Measurements from ENCODE around the gene PTTG1IP.
"Not testable (repeated sequence)": the region's sequence is repeated elsewhere in the genome, so short reads cannot be mapped to it uniquely, and the experiment has no call there.

PTTG1IP gene

DNA sequence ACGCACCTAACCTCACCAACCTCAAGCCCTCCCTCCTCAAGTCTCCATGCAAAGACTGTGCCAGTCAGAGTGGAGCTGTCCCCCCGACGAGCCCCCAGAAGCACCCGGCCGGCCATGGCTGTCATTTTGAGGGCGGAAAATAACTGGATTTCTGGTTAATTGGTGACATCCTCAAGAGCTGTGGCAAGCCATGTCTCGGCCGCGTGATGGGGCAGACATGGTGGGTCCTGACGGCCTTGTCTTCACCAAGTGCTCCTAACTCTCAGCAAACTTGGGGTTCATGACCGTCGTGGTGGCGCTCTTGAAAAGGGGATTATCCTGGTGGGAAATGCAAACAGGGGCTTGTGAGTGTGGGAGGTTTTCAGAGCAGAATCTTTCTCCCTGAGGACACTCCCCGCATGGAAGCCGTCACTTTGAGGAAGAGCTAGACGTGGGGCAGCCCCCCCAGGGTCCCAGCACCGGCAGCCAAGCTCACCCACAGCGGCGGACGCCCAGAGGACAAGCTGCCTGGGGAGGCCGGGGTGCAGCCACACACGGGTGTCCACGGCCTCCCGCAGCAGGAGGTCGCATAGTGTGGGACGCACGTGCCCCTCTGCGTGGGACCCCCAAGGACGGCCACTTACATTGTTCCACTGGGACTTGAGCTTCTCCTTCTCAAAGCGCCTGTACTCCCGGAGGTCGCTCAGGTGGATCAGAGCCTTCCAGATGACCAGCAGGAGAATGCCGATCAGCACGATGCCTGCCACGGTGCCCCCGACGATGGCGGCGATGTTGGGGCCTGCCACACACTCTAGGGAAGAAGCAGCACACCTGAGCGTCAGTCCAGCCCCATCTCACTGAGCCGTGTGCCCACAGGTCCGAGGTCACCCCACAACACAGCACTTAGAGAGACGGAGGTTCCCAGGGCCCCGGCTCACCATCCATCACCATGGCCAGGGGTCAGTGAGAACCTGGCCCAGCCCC lies 12.9 kb upstream of the PTTG1IP start:
- H3K4me3 Mint-ChIP-seq, result no peak overlapping the region
- ATAC-seq (ENCODE audit: low read depth) (no peak), DNase-seq (ENCODE audit: low spot score in 2 of 2) (no peak)
- H3K27ac Mint-ChIP-seq, result no peak overlapping the region
- no peaks in the 10 kb centered on the region for H3K9me3 Mint-ChIP-seq
- no peaks in the 10 kb centered on the region for H3K27me3 Mint-ChIP-seq
- peaks cover 11% of the 10 kb centered on the region for H3K36me3 Mint-ChIP-seq
- H3K4me1 Mint-ChIP-seq, result peaks cover 12% of the 10 kb centered on the region

GRCh38 chr21:44885615-44886014 lies 12.1 kb upstream of the PTTG1IP start:
- Mint-ChIP-seq H3K36me3 (peaks cover 11% of the 10 kb centered on the region), H3K27ac (no peak overlapping the region), H3K9me3 (no peaks in the 10 kb centered on the region), H3K4me3 (no peak overlapping the region), H3K4me1 (peaks cover 20% of the 10 kb centered on the region), H3K27me3 (no peaks in the 10 kb centered on the region)
- DNase-seq (ENCODE audit: low spot score in 2 of 2), result no peak
- no peak for ATAC-seq (ENCODE audit: low read depth)

DNA sequence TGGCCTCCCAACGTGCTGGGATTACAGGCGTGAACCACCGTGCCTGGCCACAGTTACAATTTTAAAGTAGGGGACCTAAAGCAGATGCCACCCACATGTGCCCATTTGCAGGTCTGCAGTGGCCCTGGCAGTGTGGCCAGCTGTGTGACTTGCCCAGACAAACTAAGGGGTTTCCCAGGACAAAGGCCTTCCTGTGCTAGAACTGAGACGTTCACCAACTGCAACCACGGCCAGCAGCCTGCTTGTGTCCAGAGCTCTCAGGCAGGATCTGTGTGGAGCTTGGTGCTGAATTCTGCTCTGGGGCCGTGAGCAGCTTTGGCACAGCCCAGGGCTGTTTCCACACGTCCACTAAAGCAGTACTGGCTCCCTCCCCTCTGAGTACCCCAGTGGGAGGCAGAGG lies 10.6 kb upstream of the PTTG1IP start:
- Mint-ChIP-seq H3K4me3 (no peak overlapping the region), H3K4me1 (peaks cover 24% of the 10 kb centered on the region), H3K27ac (peak overlapping the region; percentile 78), H3K27me3 (no peaks in the 10 kb centered on the region), H3K36me3 (peaks cover 11% of the 10 kb centered on the region), H3K9me3 (no peaks in the 10 kb centered on the region)
- DNase-seq (ENCODE audit: low spot score in 2 of 2), result no peak
- ATAC-seq (ENCODE audit: low read depth), result no peak

GRCh38 chr21:44883250-44883649 lies 9.8 kb upstream of the PTTG1IP start:
- Mint-ChIP-seq H3K36me3 (peaks cover 11% of the 10 kb centered on the region), H3K27ac (no peak overlapping the region), H3K4me3 (no peak overlapping the region), H3K9me3 (no peaks in the 10 kb centered on the region), H3K4me1 (peaks cover 27% of the 10 kb centered on the region), H3K27me3 (no peaks in the 10 kb centered on the region)
- ATAC-seq (ENCODE audit: low read depth) (no peak), DNase-seq (ENCODE audit: low spot score in 2 of 2) (no peak)

DNA sequence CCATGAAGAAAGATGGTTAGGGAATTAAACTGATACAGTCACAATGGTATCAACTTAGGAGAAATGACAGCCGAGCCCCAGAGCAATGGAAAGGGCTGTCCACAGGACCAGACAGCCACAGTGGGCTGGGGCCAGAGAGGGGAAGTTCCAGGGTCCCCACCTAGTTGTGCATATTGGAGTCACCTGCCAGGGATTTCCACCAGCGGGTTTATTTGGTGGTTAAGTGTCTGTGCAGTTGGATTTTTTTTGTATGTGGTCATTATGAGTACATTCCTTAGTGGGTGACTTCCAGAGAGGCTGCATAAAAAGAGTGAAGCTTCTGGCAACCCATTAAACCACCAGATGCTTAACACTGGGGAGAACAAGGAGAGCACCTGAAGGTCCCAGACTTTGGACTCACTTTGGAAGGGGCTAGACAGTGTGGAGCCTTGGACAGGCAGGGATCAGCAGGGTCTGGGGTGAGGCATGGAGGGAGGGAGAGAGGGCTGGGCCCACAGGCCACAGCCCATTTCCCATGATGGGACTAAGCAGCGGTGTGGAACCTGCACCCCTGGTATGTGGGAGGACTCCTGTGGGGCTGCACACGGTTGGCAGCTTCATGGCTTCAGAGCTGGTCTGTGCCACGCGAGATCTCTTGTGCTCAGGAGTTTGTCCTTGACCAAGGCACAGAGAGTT lies 7.8 kb upstream of the PTTG1IP start:
- Mint-ChIP-seq H3K36me3 (peaks cover 8% of the 10 kb centered on the region), H3K9me3 (no peaks in the 10 kb centered on the region), H3K4me1 (peaks cover 28% of the 10 kb centered on the region), H3K4me3 (no peak overlapping the region), H3K27ac (peak overlapping the region; percentile 29), H3K27me3 (no peaks in the 10 kb centered on the region)
- DNase-seq (ENCODE audit: low spot score in 2 of 2), result no peak
- peak; percentile 72 for ATAC-seq (ENCODE audit: low read depth)

GRCh38 chr21:44880405-44881197 lies 7.1 kb upstream of the PTTG1IP start:
- ATAC-seq (ENCODE audit: low read depth), result peak; percentile 70
- H3K4me3 Mint-ChIP-seq, result no peak overlapping the region
- H3K9me3 Mint-ChIP-seq, result no peaks in the 10 kb centered on the region
- DNase-seq (ENCODE audit: low spot score in 2 of 2), result no peak
- H3K27ac Mint-ChIP-seq, result peak overlapping the region; percentile 29
- H3K36me3 Mint-ChIP-seq, result peaks cover 8% of the 10 kb centered on the region
- H3K27me3 Mint-ChIP-seq, result no peaks in the 10 kb centered on the region
- peaks cover 31% of the 10 kb centered on the region for H3K4me1 Mint-ChIP-seq

DNA sequence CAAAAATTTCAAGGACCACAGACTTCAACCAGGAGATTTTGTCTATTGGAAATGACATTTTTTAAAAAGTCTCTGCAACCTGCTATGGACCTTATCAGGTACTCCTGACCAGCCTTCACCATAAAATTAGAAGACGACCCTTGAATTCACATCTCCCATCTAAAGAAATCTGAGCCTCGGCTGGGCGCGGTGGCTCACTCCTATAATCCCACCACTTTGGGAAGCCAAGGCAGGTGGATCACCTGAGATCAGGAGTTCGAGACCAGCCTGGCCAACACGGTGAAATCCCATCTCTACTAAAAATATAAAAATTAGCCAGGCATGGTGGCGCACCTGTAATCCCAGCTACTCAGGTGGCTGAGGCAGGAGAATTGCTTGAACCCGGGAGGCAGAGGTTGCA lies 5.7 kb upstream of the PTTG1IP start:
- not testable (repeated sequence) for H3K9me3 Mint-ChIP-seq; H3K36me3 Mint-ChIP-seq; DNase-seq (ENCODE audit: low spot score in 2 of 2); H3K27ac Mint-ChIP-seq; H3K4me3 Mint-ChIP-seq; ATAC-seq (ENCODE audit: low read depth); H3K27me3 Mint-ChIP-seq
- peaks cover 35% of the 10 kb centered on the region for H3K4me1 Mint-ChIP-seq

DNA sequence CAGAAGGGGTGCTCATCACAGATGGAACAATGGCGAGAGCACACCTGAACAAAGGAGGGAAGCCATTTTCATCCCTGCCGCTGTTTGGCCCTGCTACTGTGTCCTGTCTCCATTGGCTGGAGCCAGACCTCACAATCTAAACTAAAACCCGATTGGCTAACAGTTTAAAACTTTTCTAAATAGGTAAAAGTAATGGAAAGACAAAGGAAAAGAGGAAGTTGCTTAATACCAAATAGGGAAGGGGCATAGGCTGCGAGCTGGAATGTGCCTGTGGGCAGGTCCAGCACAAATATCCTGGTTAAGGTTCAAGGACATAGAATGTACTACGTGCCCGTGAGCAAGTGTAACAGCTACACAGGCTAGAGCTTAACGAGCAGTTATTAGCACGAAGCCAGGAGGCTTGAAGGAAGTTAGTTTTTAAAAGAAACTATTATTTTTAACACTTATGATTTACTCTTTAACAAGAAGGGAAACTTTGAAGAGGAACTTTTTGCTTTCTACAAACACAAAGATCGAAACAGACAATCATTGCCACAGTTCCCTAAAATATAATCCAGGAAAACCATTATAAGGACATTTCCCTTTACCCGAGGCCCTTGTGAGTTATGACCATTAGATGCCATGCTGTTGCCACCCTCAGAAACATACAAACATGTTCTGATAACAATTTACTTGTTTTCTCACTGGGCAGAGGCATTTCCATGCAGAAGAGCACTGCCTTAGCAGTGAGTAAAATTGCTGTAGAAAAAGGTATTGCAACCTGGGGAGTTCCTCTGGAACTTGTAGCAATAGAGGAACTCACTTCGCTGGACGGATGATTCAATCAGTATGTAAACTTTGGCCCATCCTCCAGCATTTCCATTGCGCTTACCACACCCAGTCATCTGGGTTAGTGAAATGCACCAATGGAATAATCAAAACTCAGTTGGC lies 4.8 kb upstream of the PTTG1IP start:
- Mint-ChIP-seq H3K27me3 (no peaks in the 10 kb centered on the region), H3K36me3 (no peaks in the 10 kb centered on the region), H3K27ac (no peak overlapping the region), H3K9me3 (no peaks in the 10 kb centered on the region), H3K4me1 (peaks cover 35% of the 10 kb centered on the region), H3K4me3 (no peak overlapping the region)
- ATAC-seq (ENCODE audit: low read depth) (no peak), DNase-seq (ENCODE audit: low spot score in 2 of 2) (no peak)

- Mint-ChIP-seq H3K27ac (no peak overlapping the region), H3K4me3 (no peak overlapping the region), H3K9me3 (no peaks in the 10 kb centered on the region), H3K4me1 (peaks cover 37% of the 10 kb centered on the region), H3K27me3 (no peaks in the 10 kb centered on the region), H3K36me3 (no peaks in the 10 kb centered on the region)
- no peak for ATAC-seq (ENCODE audit: low read depth)
- DNase-seq (ENCODE audit: low spot score in 2 of 2), result no peak
Observed at GRCh38 chr21:44876849-44877575, 3.5 kb upstream of the PTTG1IP start.

- Mint-ChIP-seq H3K27me3 (no peaks in the 10 kb centered on the region), H3K4me3 (peak overlapping the region; percentile 89), H3K36me3 (no peaks in the 10 kb centered on the region), H3K4me1 (peaks cover 32% of the 10 kb centered on the region), H3K9me3 (no peaks in the 10 kb centered on the region), H3K27ac (peak overlapping the region; percentile 92)
- DNase-seq (ENCODE audit: low spot score in 2 of 2), result no peak
- no peak for ATAC-seq (ENCODE audit: low read depth)
Observed at GRCh38 chr21:44875316-44875700, 1.8 kb upstream of the PTTG1IP start.

- H3K27me3 Mint-ChIP-seq, result no peaks in the 10 kb centered on the region
- H3K27ac Mint-ChIP-seq, result peak overlapping the region; percentile 92
- H3K36me3 Mint-ChIP-seq, result no peaks in the 10 kb centered on the region
- peak overlapping the region; percentile 89 for H3K4me3 Mint-ChIP-seq
- H3K4me1 Mint-ChIP-seq, result peaks cover 31% of the 10 kb centered on the region
- H3K9me3 Mint-ChIP-seq, result no peaks in the 10 kb centered on the region
- ATAC-seq (ENCODE audit: low read depth) (peak; percentile 6), DNase-seq (ENCODE audit: low spot score in 2 of 2) (peak; percentile 20 to 50)
Observed at GRCh38 chr21:44874497-44875315, 1.2 kb upstream of the PTTG1IP start.

DNA sequence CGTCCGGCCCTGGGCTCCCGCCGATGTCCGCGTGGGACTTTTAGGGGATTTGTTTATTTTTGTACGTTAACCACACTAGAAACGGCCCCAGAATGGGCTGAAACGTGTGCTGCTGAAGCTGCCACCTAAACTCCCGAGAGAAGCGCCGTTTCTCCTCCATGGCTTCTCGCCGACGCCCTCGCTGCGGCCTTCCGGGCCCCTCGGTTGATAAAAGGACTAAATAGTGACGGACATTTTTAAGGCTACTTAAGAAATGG lies 678 bp upstream of the PTTG1IP start:
- no peaks in the 10 kb centered on the region for H3K27me3 Mint-ChIP-seq
- ATAC-seq (ENCODE audit: low read depth), result peak; percentile 6
- DNase-seq (ENCODE audit: low spot score in 2 of 2), result no peak
- H3K36me3 Mint-ChIP-seq, result no peaks in the 10 kb centered on the region
- peak overlapping the region; percentile 89 for H3K4me3 Mint-ChIP-seq
- H3K4me1 Mint-ChIP-seq, result peaks cover 31% of the 10 kb centered on the region
- peak overlapping the region; percentile 92 for H3K27ac Mint-ChIP-seq
- no peaks in the 10 kb centered on the region for H3K9me3 Mint-ChIP-seq

Measured in memory B cell (primary cell).